Globus pallidus (tissue), 1 donor: ENCODE data around the gene ZNF526.
"Not testable (repeated sequence)": the region's sequence is repeated elsewhere in the genome, so short reads cannot be mapped to it uniquely, and the experiment has no call there.

Source experiments
- DNase-seq: peaks from one replicate; pipeline ENCODE4 v3.0.0-alpha.2; 2015; ENCODE audit warnings: low spot score

Gene ZNF526

GRCh38 chr19:42266105-42266504 lies 46.0 kb downstream of the ZNF526 start:
- DNase-seq = not testable (repeated sequence)

GRCh38 chr19:42266928-42267603 lies 47.0 kb downstream of the ZNF526 start:
- not testable (repeated sequence) for DNase-seq

GRCh38 chr19:42267644-42268141 lies 47.6 kb downstream of the ZNF526 start:
- DNase-seq = no peak

- DNase-seq = peak; percentile 100
Measured at GRCh38 chr19:42268142-42268703, 48.1 kb downstream of the ZNF526 start.

- peak; percentile 100 for DNase-seq
Measured at GRCh38 chr19:42268704-42269477, 48.8 kb downstream of the ZNF526 start, which contains the start of gene CIC. Gene CIC (plus strand): TSS chr19:42269252. CDS start chr19:42271784, 2,532 bp downstream.

GRCh38 chr19:42269478-42270345 lies 49.6 kb downstream of the ZNF526 start:
- DNase-seq = peak; percentile 32

GRCh38 chr19:42270346-42271044 lies 50.4 kb downstream of the ZNF526 start:
- DNase-seq = peak; percentile 71

GRCh38 chr19:42271045-42271419 lies 50.9 kb downstream of the ZNF526 start:
- DNase-seq = peak; percentile 46

GRCh38 chr19:42271861-42272534 lies 51.9 kb downstream of the ZNF526 start:
- no peak for DNase-seq

GRCh38 chr19:42272535-42272897 lies 52.4 kb downstream of the ZNF526 start:
- DNase-seq = no peak

GRCh38 chr19:42272989-42273406 lies 52.9 kb downstream of the ZNF526 start:
- DNase-seq = no peak

GRCh38 chr19:42273407-42274064 lies 53.4 kb downstream of the ZNF526 start:
- no peak for DNase-seq

GRCh38 chr19:42274065-42274682 lies 54.1 kb downstream of the ZNF526 start:
- DNase-seq = no peak

GRCh38 chr19:42275103-42275502 lies 55.0 kb downstream of the ZNF526 start:
- DNase-seq = no peak

GRCh38 chr19:42275517-42275916 lies 55.4 kb downstream of the ZNF526 start:
- no peak for DNase-seq

- no peak for DNase-seq
Measured at GRCh38 chr19:42276284-42276683, 56.2 kb downstream of the ZNF526 start.

GRCh38 chr19:42276821-42277220 lies 56.7 kb downstream of the ZNF526 start:
- DNase-seq = no peak
